GM12878 (cell line): ENCODE data around the gene MOGAT3. TPM values are rescaled to one million over a fixed set of nuclear protein-coding genes. Genes with fewer than 3 reads are reported as not detected.
A peak's percentile ranks its signal among the peaks of the same experiment; 100 is the strongest.

Experiments
- ATAC-seq: fragments of 200-7000 bp; cut with Tn5 transposase; 3 replicates; pipeline ENCODE4 v1.9.1; 2020; ENCODE audit warnings: mild to moderate bottlenecking, moderate library complexity
- BruUV-seq: library from RNA; stranded (reverse); fragments of 400-500 nt; replicated peaks from 2 replicates; lab custom pipeline; 2021; lab: Mats Ljungman, UMichigan
- CTCF ChIA-PET: fragments of 300-600 bp; sonication (Branson Sonifier 250); formaldehyde crosslinking; extraction: SDS; loops from one replicate; lab custom pipeline; 2021; ENCODE audit warnings: inconsistent platforms; lab: Yijun Ruan, JAX
- POLR2A ChIA-PET: fragments of 350-600 bp; formaldehyde crosslinking; extraction: SDS; loops from one replicate; lab custom pipeline; 2021; ENCODE audit warnings: inconsistent platforms; lab: Charles Lee
- RAD21 ChIA-PET: fragments of 300-600 bp; sonication (Branson Sonifier 250); formaldehyde crosslinking; loops from one replicate; lab custom pipeline; 2023; ENCODE audit warnings: antibody characterized with exemption; ENCODE audit not compliant: unreplicated experiment; lab: Charles Lee
- SMC1A ChIA-PET: fragments of 300-600 bp; sonication (Branson Sonifier 250); formaldehyde crosslinking; loops from one replicate; lab custom pipeline; 2023; ENCODE audit not compliant: unreplicated experiment, uncharacterized antibody; lab: Charles Lee
- DNase-seq: peaks from one replicate; pipeline ENCODE4 v3.0.0-alpha.2; 2011; ENCODE audit warnings: low read depth, low spot score
- FAIRE-seq: peaks from 3 replicates; lab custom pipeline; 2011; peaks lifted over from hg19 to GRCh38; lab: Jason Lieb, UNC
- H2AFZ ChIP-seq: 2 replicates; pipeline ENCODE4 v1.6.0; 2011; ENCODE audit warnings: low read depth, low read length, control low read depth; ENCODE audit not compliant: control insufficient read depth
- H3K27ac ChIP-seq: 2 replicates; pipeline ENCODE4 v1.5.1; 2011; ENCODE audit warnings: control low read depth; ENCODE audit not compliant: control insufficient read depth, insufficient read depth
- H3K27me3 ChIP-seq, 2 experiments: replicated peaks in 1 of 2; 2 replicates each; pipeline versions ENCODE4 v1.6.0 to v1.6.1; 2011; ENCODE audit warnings: low read length in 1 of 2; ENCODE audit not compliant: control insufficient read depth in 2 of 2, insufficient read depth in 2 of 2
- H3K36me3 ChIP-seq, 2 experiments: 2 replicates each; pipeline ENCODE4 v1.5.1; 2011; ENCODE audit warnings: low read length in 1 of 2; ENCODE audit not compliant: control insufficient read depth in 2 of 2, insufficient read depth in 2 of 2
- H3K4me1 ChIP-seq: 2 replicates; pipeline ENCODE4 v1.6.1; 2011; ENCODE audit warnings: mild to moderate bottlenecking, low read length, moderate library complexity, mixed read lengths; ENCODE audit not compliant: control insufficient read depth, insufficient read depth
- H3K4me2 ChIP-seq: 2 replicates; pipeline ENCODE4 v1.6.0; 2011; ENCODE audit warnings: control low read depth; ENCODE audit not compliant: control insufficient read depth, insufficient read depth
- H3K4me3 ChIP-seq: fragments of 200-600 bp; sonication (generic); 2 replicates; pipeline ENCODE4 v1.5.1; 2016
- H3K79me2 ChIP-seq: 2 replicates; pipeline ENCODE4 v1.6.0; 2011; ENCODE audit warnings: low read length; ENCODE audit not compliant: control insufficient read depth, insufficient read depth
- H3K9ac ChIP-seq: 2 replicates; pipeline ENCODE4 v1.8.0; 2011; ENCODE audit warnings: low read length, control low read depth, mixed read lengths; ENCODE audit not compliant: control insufficient read depth, insufficient read depth
- H3K9me3 ChIP-seq: replicated peaks from 3 replicates; pipeline ENCODE4 v1.5.1; 2011; ENCODE audit warnings: mild to moderate bottlenecking, low read length; ENCODE audit not compliant: control insufficient read depth, insufficient read depth
- H4K20me1 ChIP-seq: 2 replicates; pipeline ENCODE4 v1.6.0; 2011; ENCODE audit not compliant: control insufficient read depth, insufficient read depth
- CREM ChIP-seq: IDR thresholded peaks from 2 replicates; pipeline ENCODE4 v1.6.1; 2014; ENCODE audit warnings: antibody characterized with exemption, low read depth
- EZH2 ChIP-seq: IDR thresholded peaks from 2 replicates; pipeline ENCODE4 v1.6.1; 2012; ENCODE audit warnings: low read depth, mild to moderate bottlenecking, control low read depth, inconsistent platforms, low read length, borderline replicate concordance; ENCODE audit not compliant: control insufficient read depth
- FOS ChIP-seq: IDR thresholded peaks from 3 replicates; pipeline ENCODE4 v1.6.1; 2011; ENCODE audit warnings: borderline replicate concordance; ENCODE audit not compliant: insufficient read length; ENCODE audit errors: extremely low read depth
- HDAC2 ChIP-seq: fragments of 200-600 bp; sonication (generic); IDR thresholded peaks from 2 replicates; pipeline ENCODE4 v1.6.1; 2017
- MEF2B ChIP-seq: fragments of 450-650 bp; IDR thresholded peaks from 2 replicates; pipeline ENCODE4 v1.6.1; 2018; ENCODE audit warnings: mild to moderate bottlenecking, moderate library complexity; ENCODE audit not compliant: partially characterized antibody, poor library complexity, severe bottlenecking
- MTA3 ChIP-seq: IDR thresholded peaks from 2 replicates; pipeline ENCODE4 v1.6.1; 2012; ENCODE audit warnings: low read length, inconsistent platforms, borderline replicate concordance
- NR2C2 ChIP-seq: IDR thresholded peaks from 2 replicates; pipeline ENCODE4 v1.6.1; 2011; ENCODE audit warnings: borderline replicate concordance, low read depth; ENCODE audit not compliant: control insufficient read depth, insufficient read length
- NR2F1 ChIP-seq: fragments of 450-650 bp; conservative IDR thresholded peaks from 2 replicates; pipeline ENCODE4 v1.6.1; 2017; ENCODE audit warnings: mild to moderate bottlenecking
- RB1 ChIP-seq: fragments of 450-650 bp; formaldehyde crosslinking; IDR thresholded peaks from 2 replicates; pipeline ENCODE4 v1.6.1; 2017; ENCODE audit warnings: mild to moderate bottlenecking, borderline replicate concordance
- RFX5 ChIP-seq: IDR thresholded peaks from 2 replicates; pipeline ENCODE4 v1.6.1; 2011; ENCODE audit warnings: low read depth, low read length, improper control_type of control experiment
- RUNX3 ChIP-seq: IDR thresholded peaks from 2 replicates; pipeline ENCODE4 v1.6.1; 2012; ENCODE audit warnings: low read length, inconsistent platforms
- ZZZ3 ChIP-seq: IDR thresholded peaks from 2 replicates; pipeline ENCODE4 v1.6.1; 2011; ENCODE audit warnings: low read depth; ENCODE audit not compliant: control insufficient read depth, insufficient read length
- WGBS: methylation state at CpG from one replicate; pipeline ENCODE4 v1.1.6; 2016; ENCODE audit warnings: low lambda C conversion rate; ENCODE audit not compliant: insufficient replicate concordance, insufficient coverage; ENCODE audit errors: missing lambda C conversion rate; 5-methylcytosine and 5-hydroxymethylcytosine counted together
- in situ Hi-C: fragments of 300-500 bp; cut with MboI; formaldehyde crosslinking; loops from 9 replicates; pipeline ENCODE4 v1.14.3; 2018; ENCODE audit warnings: mixed read lengths
- intact Hi-C: fragments of 100-400 bp; cut with micrococcal nuclease; formaldehyde crosslinking; loops from one replicate; pipeline ENCODE4 v1.14.2; 2022; ENCODE audit not compliant: unreplicated experiment
- polyA plus RNA-seq, 11 experiments: library from polyadenylated mRNA; depleted of rRNA in 4 of 11; unstranded in 6 of 11; stranded (reverse) in 5 of 11; fragments of >200 nt; fragmentation: Nextera tagmentation in 4 of 11; fragmentation: Illumina TruSeq in 1 of 11; extraction: Ambion mirVana in 4 of 11; extraction: Trizol in 1 of 11; gene quantifications; 1 replicate in 1 of 11; 2 replicates in 10 of 11; pipeline versions ENCODE4 v1.2.1 to v1.2.3, GENCODE V29; 2011 to 2016; ENCODE audit warnings: inconsistent platforms in 2 of 11, missing spikeins in 2 of 11, low read depth in 1 of 11
- total RNA-seq, 4 experiments: library from RNA; depleted of rRNA in 3 of 4; stranded (reverse); fragments of >200 nt in 3 of 4; fragmentation: Illumina TruSeq in 1 of 4; extraction: Trizol in 1 of 4; gene quantifications; 2 replicates each; pipeline versions ENCODE4 v1.2.1 to v1.2.3, GENCODE V29; 2013 to 2021

Gene MOGAT3
- total and polyA plus RNA-seq, 10 of the 15 experiments (the other 5 are each of a cell fraction or from before 2014, with no cell fraction given), result 0.11 TPM; not detected in 9

GRCh38 chr7:101174322-101174854 lies 26.4 kb downstream of the MOGAT3 start:
- WGBS, result 39% methylated on average over 27 of the region's 28 CpGs
- intact Hi-C loops, result no loop called here
- ATAC-seq, result no peak; the same call in 2 of the 3 replicates
- Histone ChIP-seq H3K4me3 (no peak overlapping the region), H3K4me2 (peak overlapping the region; percentile 59; the same call in 1 of the 2 replicates), H3K9me3 (no peaks in the 10 kb centered on the region; the same call in 2 of the 3 replicates), H3K9ac (no peak overlapping the region), H3K4me1 (peaks cover 7% of the 10 kb centered on the region; the same call in 1 of the 2 replicates), H3K27me3 (peaks cover 26 to 34% of the 10 kb centered on the region in 2 experiments), H2AFZ (peak overlapping the region; percentile 72), H3K79me2 (no peaks in the 10 kb centered on the region), H4K20me1 (no peaks in the 10 kb centered on the region), H3K27ac (no peak overlapping the region), H3K36me3 (no peaks in the 10 kb centered on the region)
- no TSS peak for BruUV-seq
- SMC1A ChIA-PET, result interaction anchor here (0.6 to 1.8 kb wide), 8 partner anchors 8 to 107 kb away, joined by 3 to 7 read pairs (median 4); partner anchors contain the start of genes AP1S1, PLOD3 and ZNHIT1
- POLR2A ChIA-PET, result interaction anchor here (0.8 to 1.0 kb wide), 2 partner anchors 9 to 18 kb away, joined by 3 read pairs; partner anchors contain the start of gene VGF
- no peak for FAIRE-seq
- RAD21 ChIA-PET, result interaction anchor here (0.9 to 2.4 kb wide), 6 partner anchors 9 to 51 kb away, joined by 3 to 15 read pairs (median 3); partner anchors contain the start of gene VGF
- DNase-seq, result no peak
- TF ChIP-seq ZZZ3 (no peak), MEF2B (no peak), EZH2 (no peak), FOS (no peak), NR2C2 (no peak), MTA3 (no peak), HDAC2 (no peak), CREM (no peak), NR2F1 (no peak), RUNX3 (no peak), RFX5 (no peak), RB1 (no peak)
- TF ChIP-seq, all 136 proteins: peak for 0
- in situ Hi-C loops, result no loop called here
- CTCF ChIA-PET, result interaction anchor here (0.9 to 2.8 kb wide), 8 partner anchors 9 to 368 kb away, joined by 3 to 35 read pairs (median 5); partner anchors contain the start of genes VGF and ZNHIT1
